ENCODE data around the gene HIVEP3.

HIVEP3 gene

GRCh38 chr1:41587791-41588190 is 330.9 kb downstream of the HIVEP3 start (continued):
- TF ChIP-seq ZFHX2 (tag by site-specific recombination; conservative IDR thresholded peaks at IDR 0.05) (no peak), ZNF600 (tag by site-specific recombination; IDR thresholded peaks at IDR 0.05) (no peak), ZNF639 (tag by site-specific recombination; IDR thresholded peaks at IDR 0.05) (no peak), KLF9 (tag by site-specific recombination; IDR thresholded peaks at IDR 0.05; ENCODE audit: low read depth) (no peak)

GRCh38 chr1:41586230-41586629 is 332.5 kb downstream of the HIVEP3 start:
- no peaks in the 10 kb centered on the region for H3K36me3 ChIP-seq (ENCODE audit: control insufficient read depth in 2 of 2, insufficient read depth in 1 of 2, low read length in 2 of 2)
- CTCF ChIA-PET: no interaction called here
- no peak overlapping the region for H3K27ac ChIP-seq (ENCODE audit: extremely low read depth, low read depth, low read length)
- POLR2A ChIA-PET: no interaction called here
- H3K9me3 ChIP-seq (ENCODE audit: control insufficient read depth, insufficient read depth, low read depth, low read length): no peaks in the 10 kb centered on the region
- H3K4me3 ChIP-seq (ENCODE audit: low read depth, low read length): no peak overlapping the region
- TF ChIP-seq YY2 (tag by site-specific recombination; IDR thresholded peaks at IDR 0.05) (no peak), MEIS1 (CRISPR knock-in tag; IDR thresholded peaks at IDR 0.05; ENCODE audit: borderline replicate concordance) (no peak), ZNF416 (tag by site-specific recombination; IDR thresholded peaks at IDR 0.05) (no peak), GFI1B (tag by site-specific recombination; IDR thresholded peaks at IDR 0.05) (no peak), ZNF747 (tag by site-specific recombination; IDR thresholded peaks at IDR 0.05) (no peak), SETDB1 (IDR thresholded peaks at IDR 0.05; ENCODE audit: insufficient read length, low read length) (no peak), ZNF174 (tag by site-specific recombination; IDR thresholded peaks at IDR 0.05) (no peak)
- no peaks in the 10 kb centered on the region for H3K4me1 ChIP-seq (ENCODE audit: control insufficient read depth, insufficient read depth, low read length)

GRCh38 chr1:41583658-41584547 is 334.8 kb downstream of the HIVEP3 start:
- no peaks in the 10 kb centered on the region for H3K36me3 ChIP-seq (ENCODE audit: control insufficient read depth in 2 of 2, insufficient read depth in 1 of 2, low read length in 2 of 2)
- no peaks in the 10 kb centered on the region for H3K9me3 ChIP-seq (ENCODE audit: control insufficient read depth, insufficient read depth, low read depth, low read length)
- H3K4me1 ChIP-seq (ENCODE audit: control insufficient read depth, insufficient read depth, low read length): no peaks in the 10 kb centered on the region
- ChIA-PET CTCF (interaction anchor here (0.7 to 1.1 kb wide), 2 partner anchors 91 to 393 kb away, joined by 3 to 4 read pairs; no protein-coding TSS in a partner anchor), POLR2A (no interaction called here)
- TF ChIP-seq ZNF629 (tag by site-specific recombination; IDR thresholded peaks at IDR 0.05) (no peak), ZBTB20 (tag by site-specific recombination; IDR thresholded peaks at IDR 0.05) (no peak), ZNF544 (tag by site-specific recombination; IDR thresholded peaks at IDR 0.05) (no peak), ZSCAN5A (tag by site-specific recombination; IDR thresholded peaks at IDR 0.05) (no peak), ZNF555 (tag by site-specific recombination; conservative IDR thresholded peaks at IDR 0.05) (no peak), ZNF138 (tag by site-specific recombination; IDR thresholded peaks at IDR 0.05; ENCODE audit: borderline replicate concordance) (no peak), ZNF473 (tag by site-specific recombination; IDR thresholded peaks at IDR 0.05) (no peak), GLIS2 (tag by site-specific recombination; IDR thresholded peaks at IDR 0.05) (no peak), ZNF549 (tag by site-specific recombination; IDR thresholded peaks at IDR 0.05) (no peak), ZNF398 (tag by site-specific recombination; IDR thresholded peaks at IDR 0.05) (no peak), PRDM10 (tag by site-specific recombination; IDR thresholded peaks at IDR 0.05) (no peak), SCRT2 (tag by site-specific recombination; IDR thresholded peaks at IDR 0.05) (no peak)
- no peak overlapping the region for H3K4me3 ChIP-seq (ENCODE audit: low read depth, low read length)
- H3K27ac ChIP-seq (ENCODE audit: extremely low read depth, low read depth, low read length): no peak overlapping the region

Measured in HEK293 (cell line).